GM10248 (cell line): ENCODE data around the gene DUSP8.
"Not testable (repeated sequence)": the region's sequence is repeated elsewhere in the genome, so short reads cannot be mapped to it uniquely, and the experiment has no call there.

Source experiments
- CTCF ChIA-PET: fragments of 300-600 bp; sonication (Branson Sonifier 250); formaldehyde crosslinking; extraction: SDS; loops from one replicate; lab custom pipeline; 2021; ENCODE audit warnings: antibody characterized with exemption; lab: Yijun Ruan, JAX
- POLR2A ChIA-PET: fragments of 350-650 bp; sonication (Branson Sonifier 250); formaldehyde crosslinking; extraction: SDS; loops from one replicate; lab custom pipeline; 2020; ENCODE audit warnings: antibody characterized with exemption; lab: Yijun Ruan, JAX
- DNase-seq: peaks from one replicate; pipeline ENCODE4 v3.0.0; 2012; ENCODE audit errors: extremely low spot score
- TF ChIP-seq, protein P1 (sequence below): IDR thresholded peaks from 2 replicates; pipeline ENCODE4 v1.5.1; 2012; ENCODE audit warnings: mild to moderate bottlenecking, low read depth; ENCODE audit errors: extremely low read depth, missing control alignments, control extremely low read depth

The DUSP8 gene

DNA sequence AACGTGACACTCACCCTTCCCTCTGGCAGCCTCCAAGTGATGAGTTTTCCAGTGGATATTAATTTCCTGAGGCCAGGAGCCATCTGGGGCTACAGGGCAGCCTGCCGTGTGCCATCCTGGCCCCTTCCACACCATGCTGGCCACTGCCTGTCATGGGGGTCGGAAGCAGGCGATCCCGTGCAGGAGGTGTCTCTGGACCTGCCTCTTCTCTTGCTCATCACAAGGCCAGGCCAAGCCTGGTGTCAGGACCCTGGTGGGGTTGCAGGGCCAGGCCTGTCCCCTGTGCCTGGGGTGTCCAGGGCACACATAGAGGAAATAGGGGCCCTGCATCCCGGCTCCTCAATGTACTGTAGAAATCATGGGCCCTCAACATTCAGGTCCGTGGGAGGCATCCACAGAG is 32.6 kb upstream of the DUSP8 start:
- ChIA-PET POLR2A (no interaction called here), CTCF (interaction anchor here (0.8 to 1.7 kb wide), 3 partner anchors 10 to 30 kb away, joined by 3 to 5 read pairs (median 4); no protein-coding TSS in a partner anchor)
- no peak for DNase-seq
- TF ChIP-seq, protein P1, sequence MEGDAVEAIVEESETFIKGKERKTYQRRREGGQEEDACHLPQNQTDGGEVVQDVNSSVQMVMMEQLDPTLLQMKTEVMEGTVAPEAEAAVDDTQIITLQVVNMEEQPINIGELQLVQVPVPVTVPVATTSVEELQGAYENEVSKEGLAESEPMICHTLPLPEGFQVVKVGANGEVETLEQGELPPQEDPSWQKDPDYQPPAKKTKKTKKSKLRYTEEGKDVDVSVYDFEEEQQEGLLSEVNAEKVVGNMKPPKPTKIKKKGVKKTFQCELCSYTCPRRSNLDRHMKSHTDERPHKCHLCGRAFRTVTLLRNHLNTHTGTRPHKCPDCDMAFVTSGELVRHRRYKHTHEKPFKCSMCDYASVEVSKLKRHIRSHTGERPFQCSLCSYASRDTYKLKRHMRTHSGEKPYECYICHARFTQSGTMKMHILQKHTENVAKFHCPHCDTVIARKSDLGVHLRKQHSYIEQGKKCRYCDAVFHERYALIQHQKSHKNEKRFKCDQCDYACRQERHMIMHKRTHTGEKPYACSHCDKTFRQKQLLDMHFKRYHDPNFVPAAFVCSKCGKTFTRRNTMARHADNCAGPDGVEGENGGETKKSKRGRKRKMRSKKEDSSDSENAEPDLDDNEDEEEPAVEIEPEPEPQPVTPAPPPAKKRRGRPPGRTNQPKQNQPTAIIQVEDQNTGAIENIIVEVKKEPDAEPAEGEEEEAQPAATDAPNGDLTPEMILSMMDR: no peak

DNA sequence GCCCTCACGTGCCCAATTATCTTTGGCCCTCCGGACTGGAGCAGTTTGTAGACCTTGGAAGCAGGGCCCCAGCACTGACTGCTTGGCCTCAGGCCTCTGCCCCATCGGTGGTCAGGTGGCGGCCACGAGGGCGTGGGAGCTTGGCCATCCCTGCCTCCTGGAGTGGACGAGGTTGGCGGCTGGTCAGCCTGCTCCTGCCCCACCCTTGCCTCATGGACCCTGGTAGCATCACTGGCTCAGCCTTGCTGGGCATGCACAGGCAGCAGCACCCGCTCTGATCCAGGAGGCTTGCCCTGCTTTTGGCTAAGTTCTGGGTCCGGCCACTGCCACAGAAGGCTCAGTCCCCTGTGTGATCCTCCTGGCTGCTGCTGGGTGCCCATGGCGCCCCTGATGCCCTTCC is 32.1 kb upstream of the DUSP8 start:
- CTCF ChIA-PET: no interaction called here
- DNase-seq: no peak
- TF ChIP-seq, protein P1: no peak
- POLR2A ChIA-PET: no interaction called here

DNA sequence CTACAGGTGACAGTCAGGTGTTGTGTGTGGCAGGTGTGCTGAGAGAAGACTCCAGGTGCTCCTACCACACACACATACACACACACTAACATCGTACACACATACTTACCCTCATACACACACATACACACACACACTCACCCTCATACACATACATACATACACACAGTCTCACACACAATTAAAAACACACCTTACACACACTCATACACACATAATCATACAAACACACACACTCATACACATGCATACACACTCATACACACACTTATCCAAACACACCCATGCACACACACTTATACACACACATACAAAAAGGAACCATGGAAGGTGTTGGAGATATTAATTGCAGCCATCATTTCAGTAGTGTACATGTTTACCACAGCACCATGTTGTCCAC is 31.6 kb upstream of the DUSP8 start:
- ChIA-PET POLR2A (no interaction called here), CTCF (no interaction called here)
- no peak for DNase-seq
- TF ChIP-seq, protein P1: no peak

DNA sequence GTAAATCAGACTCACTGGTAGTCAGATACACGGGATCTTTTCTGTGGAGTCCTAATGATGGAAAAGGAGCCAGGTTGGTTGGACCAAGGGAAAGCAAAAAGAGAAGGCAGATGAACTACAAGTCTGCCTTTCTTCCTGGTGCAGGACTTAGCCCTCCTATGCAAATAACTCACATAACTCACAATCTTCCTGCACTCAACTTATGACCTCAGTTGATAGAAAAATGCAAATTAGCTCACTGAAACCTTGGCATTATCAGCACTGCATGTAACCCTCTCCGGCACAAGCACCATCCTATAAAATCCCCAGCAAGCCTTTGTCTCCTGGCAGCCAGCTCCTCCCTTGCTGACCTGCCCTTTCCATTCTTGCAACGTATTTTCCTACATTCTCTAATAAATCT is 29.6 kb upstream of the DUSP8 start:
- POLR2A ChIA-PET, DNase-seq: not testable (repeated sequence)
- CTCF ChIA-PET: interaction anchor here (1.1 kb wide), 1 partner anchor 24 kb away, joined by 3 read pairs; no protein-coding TSS in a partner anchor

DNA sequence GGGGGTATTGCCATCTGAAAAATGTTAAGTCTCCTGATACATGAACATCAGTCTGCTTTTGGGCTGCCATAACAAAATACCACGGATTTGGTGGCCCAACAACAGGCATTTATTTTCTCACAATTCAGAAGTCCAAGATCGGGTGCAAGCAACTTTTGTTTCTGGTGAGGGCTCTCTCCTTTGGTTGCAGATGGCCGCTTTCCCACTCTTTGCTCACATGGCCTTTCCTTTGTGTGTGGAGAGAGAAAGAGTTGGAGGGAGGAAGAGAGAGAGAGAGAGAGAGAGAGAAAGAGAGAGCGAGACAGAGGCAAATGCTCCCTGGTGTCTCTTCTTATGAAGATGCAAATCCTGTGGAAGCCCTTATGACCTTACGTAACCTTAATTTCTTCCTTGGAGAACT is 28.6 kb upstream of the DUSP8 start:
- ChIA-PET POLR2A (no interaction called here), CTCF (interaction anchor here (1.1 kb wide), 1 partner anchor 23 kb away, joined by 3 read pairs; no protein-coding TSS in a partner anchor)
- TF ChIP-seq, protein P1: no peak
- no peak for DNase-seq

DNA sequence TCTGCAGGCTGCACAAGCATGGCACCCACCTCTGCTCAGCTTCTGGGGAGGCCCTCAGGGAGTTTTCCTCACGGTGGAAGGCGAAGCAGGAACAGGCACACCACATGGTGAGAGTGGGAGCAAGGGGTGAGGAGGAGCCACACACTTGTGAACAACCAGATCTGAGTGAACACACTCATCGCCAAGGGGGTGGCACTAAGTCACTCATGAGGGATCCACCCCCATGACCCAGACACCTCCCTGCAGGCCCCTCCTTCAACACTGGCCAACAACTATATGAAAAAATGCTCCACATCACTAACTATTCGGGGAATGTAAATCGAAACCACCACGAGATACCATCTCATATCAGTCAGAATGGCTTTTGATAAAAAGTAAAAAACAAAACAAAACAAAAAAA is 26.7 kb upstream of the DUSP8 start:
- TF ChIP-seq, protein P1: no peak
- POLR2A ChIA-PET: no interaction called here
- no peak for DNase-seq
- CTCF ChIA-PET: interaction anchor here (1.4 to 4.2 kb wide), 2 partner anchors 24 to 40 kb away, joined by 4 to 27 read pairs; no protein-coding TSS in a partner anchor

DNA sequence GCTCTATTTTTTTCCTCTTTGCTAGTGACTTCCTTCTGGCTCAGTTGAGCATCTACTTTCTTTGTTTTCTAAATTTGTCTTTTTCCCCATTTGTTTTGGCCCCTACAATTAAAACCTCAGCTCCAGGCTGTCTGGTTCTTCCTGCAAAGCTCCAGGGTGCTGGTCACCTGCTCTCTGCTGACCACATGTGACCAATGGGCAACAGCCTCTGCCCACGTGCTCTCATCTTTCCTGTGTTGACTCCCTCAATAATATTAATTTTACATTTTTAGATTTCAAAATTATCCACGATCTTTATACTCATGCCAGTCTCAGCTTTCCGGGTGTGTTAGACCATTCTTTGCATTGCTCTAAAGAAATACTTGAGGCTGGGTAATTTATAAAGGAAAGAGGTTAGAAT is 26.3 kb upstream of the DUSP8 start:
- CTCF ChIA-PET: interaction anchor here (0.7 to 4.2 kb wide), 3 partner anchors 24 to 49 kb away, joined by 3 to 27 read pairs (median 4); no protein-coding TSS in a partner anchor
- DNase-seq, POLR2A ChIA-PET: not testable (repeated sequence)

DNA sequence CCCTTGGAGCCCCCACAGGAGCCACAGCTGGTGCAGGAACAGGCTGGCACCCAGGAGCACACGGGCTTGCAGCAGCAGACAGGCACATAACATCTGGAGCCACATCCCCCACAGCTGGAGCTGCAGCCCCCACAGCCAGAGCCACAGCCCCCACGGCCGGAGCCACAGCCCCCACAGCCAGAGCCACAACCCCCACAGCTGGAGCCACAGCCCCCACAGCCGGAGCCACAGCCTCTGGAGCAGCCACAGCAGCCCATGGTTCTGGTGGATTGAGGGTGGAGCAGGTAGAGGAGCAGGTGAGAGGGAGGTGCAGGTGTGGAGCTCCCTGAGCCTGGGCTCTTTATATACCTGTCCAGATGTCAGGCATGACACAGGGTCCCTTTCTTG is 25.9 kb upstream of the DUSP8 start, which contains the start of gene KRTAP5-2:
Gene KRTAP5-2 (minus strand): TSS at position 301 of the 387 bp plus-strand sequence. CDS start 44 bp downstream, at position 257.
- no peak for DNase-seq
- POLR2A ChIA-PET: no interaction called here
- TF ChIP-seq, protein P1: no peak
- CTCF ChIA-PET: interaction anchor here (0.7 to 4.2 kb wide), 4 partner anchors 19 to 48 kb away, joined by 3 to 27 read pairs (median 10); no protein-coding TSS in a partner anchor
